Upper lobe of left lung (tissue), 4 donors: ENCODE data around the gene CRPPA.

ENCODE experiments used
- CTCF ChIP-seq, 6 experiments: fragments of 450-650 bp in 4 of 6; fragments of 200-600 bp in 2 of 6; sonication (generic) in 2 of 6; IDR thresholded peaks; one replicate each; pipeline ENCODE4 v1.5.1; 2016 to 2019; ENCODE audit warnings: antibody characterized with exemption in 6 of 6
- POLR2A ChIP-seq, 4 donors: fragments of 450-650 bp; IDR thresholded peaks; one replicate each; pipeline ENCODE4 v1.5.1; 2016 to 2017; ENCODE audit warnings: antibody characterized with exemption in 4 of 4, mild to moderate bottlenecking in 2 of 4

GRCh38 chr7:16402940-16403339 lies 18.4 kb downstream of the CRPPA start:
- TF ChIP-seq CTCF (IDR thresholded peaks at IDR 0.05), result no peak
- no peak for TF ChIP-seq POLR2A (IDR thresholded peaks at IDR 0.05)
